CD4-positive, alpha-beta memory T cell (primary cell): ENCODE data around the gene AOPEP. TPM values are rescaled to one million over a fixed set of nuclear protein-coding genes. Genes with fewer than 3 reads are reported as not detected.

Experiments used
- CTCF ChIA-PET: fragments of 350-600 bp; sonication (Branson Sonifier 250); formaldehyde crosslinking; loops from one replicate; lab custom pipeline; 2021; ENCODE audit warnings: inconsistent platforms; ENCODE audit not compliant: partially characterized antibody; lab: Charles Lee
- POLR2A ChIA-PET: fragments of 350-600 bp; sonication (Branson Sonifier 250); formaldehyde crosslinking; loops from one replicate; lab custom pipeline; 2021; ENCODE audit not compliant: partially characterized antibody; lab: Charles Lee
- DNase-seq, 5 donors: peaks; one replicate each; pipeline versions ENCODE4 v3.0.0 to v3.0.0-alpha.2; 2020 to 2022; ENCODE audit warnings: mixed read lengths in 1 of 5
- H3K27ac ChIP-seq: one replicate; pipeline ENCODE4 v1.7.0; 2013; ENCODE audit warnings: low read depth, low read length
- H3K27me3 ChIP-seq: 2 replicates; pipeline ENCODE4 v1.7.0; 2013; ENCODE audit warnings: mild to moderate bottlenecking, low read length, moderate library complexity; ENCODE audit not compliant: insufficient read depth
- H3K36me3 ChIP-seq: 2 replicates; pipeline ENCODE4 v1.7.0; 2013; ENCODE audit warnings: mild to moderate bottlenecking, low read length, moderate library complexity; ENCODE audit not compliant: insufficient read depth
- H3K4me1 ChIP-seq: 2 replicates; pipeline ENCODE4 v1.7.0; 2013; ENCODE audit warnings: mild to moderate bottlenecking, low read length, moderate library complexity; ENCODE audit not compliant: insufficient read depth
- H3K4me3 ChIP-seq, 2 donors: one replicate each; pipeline ENCODE4 v1.7.0; 2013; ENCODE audit warnings: low read length in 2 of 2, mild to moderate bottlenecking in 1 of 2
- H3K9me3 ChIP-seq, 2 donors: one replicate each; pipeline ENCODE4 v1.7.0; 2013; ENCODE audit warnings: low read length in 2 of 2, control low read depth in 1 of 2; ENCODE audit not compliant: control insufficient read depth in 1 of 2
- H3K27ac Mint-ChIP-seq, 7 donors: one replicate each; pipeline ENCODE4 v1.8.0; 2020 to 2021; ENCODE audit warnings: mixed read lengths in 7 of 7, mild to moderate bottlenecking in 6 of 7, inconsistent platforms in 3 of 7, moderate library complexity in 3 of 7
- H3K27me3 Mint-ChIP-seq, 2 donors: one replicate each; pipeline ENCODE4 v1.8.0; 2020 to 2021; ENCODE audit warnings: mixed read lengths in 2 of 2
- H3K36me3 Mint-ChIP-seq, 2 donors: one replicate each; pipeline ENCODE4 v1.8.0; 2020 to 2021; ENCODE audit warnings: mixed read lengths in 2 of 2, inconsistent platforms in 1 of 2, mild to moderate bottlenecking in 1 of 2
- H3K4me1 Mint-ChIP-seq, 4 donors: one replicate each; pipeline ENCODE4 v1.8.0; 2020 to 2021; ENCODE audit warnings: mixed read lengths in 4 of 4, mild to moderate bottlenecking in 1 of 4
- H3K4me3 Mint-ChIP-seq, 8 donors: one replicate each; pipeline ENCODE4 v1.8.0; 2020 to 2021; ENCODE audit warnings: mixed read lengths in 8 of 8, mild to moderate bottlenecking in 7 of 8, moderate library complexity in 6 of 8, inconsistent platforms in 3 of 8
- H3K9me3 Mint-ChIP-seq, 8 donors: one replicate each; pipeline ENCODE4 v1.8.0; 2020 to 2021; ENCODE audit warnings: mixed read lengths in 8 of 8, mild to moderate bottlenecking in 5 of 8, inconsistent platforms in 3 of 8, moderate library complexity in 1 of 8
- intact Hi-C: fragments of 100-400 bp; cut with micrococcal nuclease; formaldehyde crosslinking; loops from one replicate; pipeline ENCODE4 v1.15.1; 2023
- polyA plus RNA-seq, 2 donors: library from polyadenylated mRNA; unstranded; fragments of 300-500 nt; fragmentation: Illumina TruSeq; gene quantifications; one replicate each; pipeline ENCODE4 v1.2.3, GENCODE V29; 2021
- total RNA-seq, 2 experiments: library from RNA; stranded (reverse); gene quantifications; one replicate each; pipeline ENCODE4 v1.2.3, GENCODE V29; 2021

Gene AOPEP
- total and polyA plus RNA-seq, 4 experiments from 2014 or later, result 3.1 to 11.7 (median 7.6) TPM

GRCh38 chr9:95008151-95008771, 281.8 kb downstream of the AOPEP start:
- DNase-seq, result no peak
- ChIA-PET POLR2A (no interaction called here), CTCF (no interaction called here)
- Histone ChIP-seq H3K27ac (no peak overlapping the region), H3K36me3 (no peaks in the 10 kb centered on the region), H3K4me1 (peaks cover 8% of the 10 kb centered on the region), H3K9me3 (no peaks in the 10 kb centered on the region), H3K4me3 (no peak overlapping the region), H3K27me3 (peaks cover 8% of the 10 kb centered on the region)
- Mint-ChIP-seq H3K9me3 (no peaks in the 10 kb centered on the region), H3K4me3 (no peak overlapping the region), H3K4me1 (peaks cover 3 to 15% (median 5%) of the 10 kb centered on the region in 4 donors), H3K27me3 (peaks cover 1 to 6% of the 10 kb centered on the region in 2 donors), H3K36me3 (no peaks in the 10 kb centered on the region), H3K27ac (no peak overlapping the region)
- intact Hi-C loops, result no loop called here

- no peaks in the 10 kb centered on the region for H3K36me3 Mint-ChIP-seq
- H3K9me3 Mint-ChIP-seq, result no peaks in the 10 kb centered on the region
- CTCF ChIA-PET, result no interaction called here
Observed at GRCh38 chr9:95009459-95009858, 283.0 kb downstream of the AOPEP start.

GRCh38 chr9:95010431-95010838, 283.9 kb downstream of the AOPEP start:
- CTCF ChIA-PET, result no interaction called here
- Mint-ChIP-seq H3K27ac (no peak overlapping the region), H3K4me1 (peaks cover 0 to 9% (median under 1%) of the 10 kb centered on the region in 4 donors), H3K9me3 (no peaks in the 10 kb centered on the region), H3K4me3 (no peak overlapping the region), H3K36me3 (peaks cover 0 to under 1% of the 10 kb centered on the region in 2 donors), H3K27me3 (peaks cover 0 to under 1% of the 10 kb centered on the region in 2 donors)
- intact Hi-C loops, result no loop called here
- DNase-seq, result no peak
- Histone ChIP-seq H3K4me1 (no peaks in the 10 kb centered on the region), H3K27me3 (no peaks in the 10 kb centered on the region), H3K36me3 (no peaks in the 10 kb centered on the region), H3K27ac (no peak overlapping the region), H3K4me3 (no peak overlapping the region), H3K9me3 (no peaks in the 10 kb centered on the region)
- POLR2A ChIA-PET, result no interaction called here

More at GRCh38 chr9:95009459-95009858, 283.0 kb downstream of the AOPEP start:
- no peak for DNase-seq
- no peaks in the 10 kb centered on the region for H3K36me3 ChIP-seq
- H3K4me3 ChIP-seq, result no peak overlapping the region
- Mint-ChIP-seq H3K4me3 (no peak overlapping the region), H3K27me3 (peaks cover 0 to 2% of the 10 kb centered on the region in 2 donors), H3K27ac (no peak overlapping the region), H3K4me1 (peaks cover 0 to 9% (median under 1%) of the 10 kb centered on the region in 4 donors)
- no peaks in the 10 kb centered on the region for H3K9me3 ChIP-seq
- H3K27me3 ChIP-seq, result no peaks in the 10 kb centered on the region
- POLR2A ChIA-PET, result no interaction called here
- no peak overlapping the region for H3K27ac ChIP-seq
- intact Hi-C loops, result no loop called here
- no peaks in the 10 kb centered on the region for H3K4me1 ChIP-seq

GRCh38 chr9:95012035-95012708, 285.7 kb downstream of the AOPEP start:
- Histone ChIP-seq H3K27ac (no peak overlapping the region), H3K27me3 (no peaks in the 10 kb centered on the region), H3K36me3 (no peaks in the 10 kb centered on the region), H3K4me1 (no peaks in the 10 kb centered on the region), H3K4me3 (no peak overlapping the region), H3K9me3 (no peaks in the 10 kb centered on the region)
- no peaks in the 10 kb centered on the region for H3K9me3 Mint-ChIP-seq
- no peak overlapping the region for H3K4me3 Mint-ChIP-seq
- no peaks in the 10 kb centered on the region for H3K4me1 Mint-ChIP-seq
- H3K27me3 Mint-ChIP-seq, result no peaks in the 10 kb centered on the region
- POLR2A ChIA-PET, result no interaction called here
- intact Hi-C loops, result no loop called here
- CTCF ChIA-PET, result no interaction called here
- H3K27ac Mint-ChIP-seq, result no peak overlapping the region
- DNase-seq, result no peak
- peaks cover 0 to 1% of the 10 kb centered on the region in 2 donors for H3K36me3 Mint-ChIP-seq

- Histone ChIP-seq H3K27ac (no peak overlapping the region), H3K27me3 (no peaks in the 10 kb centered on the region), H3K4me3 (no peak overlapping the region), H3K4me1 (no peaks in the 10 kb centered on the region), H3K9me3 (no peaks in the 10 kb centered on the region), H3K36me3 (no peaks in the 10 kb centered on the region)
- no peaks in the 10 kb centered on the region for H3K9me3 Mint-ChIP-seq
- no peaks in the 10 kb centered on the region for H3K27me3 Mint-ChIP-seq
- H3K27ac Mint-ChIP-seq, result no peak overlapping the region
- H3K36me3 Mint-ChIP-seq, result peaks cover 1 to 4% of the 10 kb centered on the region in 2 donors
- H3K4me1 Mint-ChIP-seq, result no peaks in the 10 kb centered on the region
- no peak overlapping the region for H3K4me3 Mint-ChIP-seq
- ChIA-PET CTCF (no interaction called here), POLR2A (no interaction called here)
- DNase-seq, result no peak
- intact Hi-C loops, result no loop called here
Observed at GRCh38 chr9:95012902-95013301, 286.4 kb downstream of the AOPEP start.

GRCh38 chr9:95014917-95015316, 288.4 kb downstream of the AOPEP start:
- intact Hi-C loops, result no loop called here
- H3K27me3 ChIP-seq, result no peaks in the 10 kb centered on the region
- no peaks in the 10 kb centered on the region for H3K27me3 Mint-ChIP-seq
- H3K36me3 ChIP-seq, result no peaks in the 10 kb centered on the region
- H3K4me3 Mint-ChIP-seq, result no peak overlapping the region
- no peak for DNase-seq
- peaks cover 5 to 9% of the 10 kb centered on the region in 2 donors for H3K36me3 Mint-ChIP-seq
- no peaks in the 10 kb centered on the region for H3K4me1 ChIP-seq
- H3K9me3 Mint-ChIP-seq, result no peaks in the 10 kb centered on the region
- no peak overlapping the region for H3K4me3 ChIP-seq
- H3K27ac Mint-ChIP-seq, result no peak overlapping the region
- no peaks in the 10 kb centered on the region for H3K4me1 Mint-ChIP-seq
- no peaks in the 10 kb centered on the region for H3K9me3 ChIP-seq
- CTCF ChIA-PET, result no interaction called here
- POLR2A ChIA-PET, result no interaction called here
- no peak overlapping the region for H3K27ac ChIP-seq

GRCh38 chr9:95015569-95015968, 289.1 kb downstream of the AOPEP start:
- H3K27me3 ChIP-seq, result no peaks in the 10 kb centered on the region
- DNase-seq, result no peak
- no peak overlapping the region for H3K27ac Mint-ChIP-seq
- H3K27me3 Mint-ChIP-seq, result no peaks in the 10 kb centered on the region
- H3K36me3 Mint-ChIP-seq, result peaks cover 6 to 12% of the 10 kb centered on the region in 2 donors
- H3K27ac ChIP-seq, result no peak overlapping the region
- H3K9me3 ChIP-seq, result no peaks in the 10 kb centered on the region
- H3K4me1 Mint-ChIP-seq, result no peaks in the 10 kb centered on the region
- no peaks in the 10 kb centered on the region for H3K36me3 ChIP-seq
- H3K9me3 Mint-ChIP-seq, result no peaks in the 10 kb centered on the region
- CTCF ChIA-PET, result no interaction called here
- no peak overlapping the region for H3K4me3 Mint-ChIP-seq
- POLR2A ChIA-PET, result interaction anchor here (0.7 kb wide), 1 partner anchor 162 kb away, joined by 3 read pairs; no protein-coding TSS in a partner anchor
- no peak overlapping the region for H3K4me3 ChIP-seq
- intact Hi-C loops, result no loop called here
- H3K4me1 ChIP-seq, result no peaks in the 10 kb centered on the region
